ENCODE data around the gene PNPLA3. TPM values are rescaled to one million over a fixed set of nuclear protein-coding genes. Genes with fewer than 3 reads are reported as not detected.

Gene PNPLA3
- under 1 TPM; 0.31 to 0.50 TPM for total RNA-seq

- peak; percentile 87 for DNase-seq
- Mint-ChIP-seq H3K27me3 (peaks cover 18% of the 10 kb centered on the region), H3K4me3 (peak within 1 kb of the TSS; percentile 63), H3K36me3 (no peaks in the 10 kb centered on the region), H3K27ac (no peak within 1 kb of the TSS), H3K9me3 (no peaks in the 10 kb centered on the region), H3K4me1 (ENCODE audit: low read depth) (peaks cover 4% of the 10 kb centered on the region)
- ChIA-PET POLR2A (no interaction called here), CTCF (interaction anchor here (1.8 kb wide), 1 partner anchor 22 kb away, joined by 7 read pairs; no protein-coding TSS in a partner anchor)
- intact Hi-C loops (cut with micrococcal nuclease): no loop called here
Observed at GRCh38 chr22:43923631-43924464, at the start of gene PNPLA3. PNPLA3 (plus strand) TSS chr22:43923805; CDS start chr22:43923912, 107 bp downstream.

DNA sequence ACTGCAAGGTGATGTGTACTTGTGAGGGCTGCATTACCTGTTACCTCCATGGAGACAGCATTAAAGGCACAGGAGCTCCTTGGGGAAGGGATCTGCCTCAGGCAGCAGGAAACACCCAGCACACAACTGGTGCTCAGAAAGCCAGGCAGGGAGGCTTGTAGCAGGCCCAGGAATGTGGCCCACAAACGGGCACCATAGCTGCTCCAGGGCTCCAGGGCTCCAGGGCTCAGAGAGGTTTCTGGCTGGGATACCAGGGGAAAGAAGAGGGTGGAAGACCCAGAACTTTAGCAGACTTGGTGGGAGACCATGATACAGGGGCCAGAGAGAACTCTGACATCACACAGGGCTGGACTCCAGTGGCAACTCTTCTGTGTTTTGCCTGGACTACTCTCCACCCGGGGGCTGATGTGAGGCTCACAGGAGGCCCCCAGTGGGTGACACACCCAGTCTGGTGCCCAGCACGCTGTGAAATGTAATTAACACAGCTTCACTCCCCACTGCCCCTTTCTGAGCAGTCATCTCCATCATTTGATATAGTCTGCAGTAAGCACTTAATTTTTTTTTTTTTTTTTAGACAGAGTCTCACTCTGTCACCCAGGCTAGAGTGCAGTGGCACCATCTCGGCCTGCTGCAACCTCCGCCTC is 46.6 kb upstream of the PNPLA3 start:
- ChIA-PET POLR2A (no interaction called here), CTCF (interaction anchor here (2.0 kb wide), 1 partner anchor 8 kb away, joined by 8 read pairs; no protein-coding TSS in a partner anchor)
- no peaks in the 10 kb centered on the region for H3K9me3 Mint-ChIP-seq
- H3K27ac Mint-ChIP-seq: no peak overlapping the region
- no peak overlapping the region for H3K4me3 Mint-ChIP-seq
- H3K36me3 Mint-ChIP-seq: no peaks in the 10 kb centered on the region
- intact Hi-C loops (cut with micrococcal nuclease): no loop called here
- H3K27me3 Mint-ChIP-seq: peaks cover 27% of the 10 kb centered on the region
- no peak for DNase-seq
- no peaks in the 10 kb centered on the region for H3K4me1 Mint-ChIP-seq (ENCODE audit: low read depth)

DNA sequence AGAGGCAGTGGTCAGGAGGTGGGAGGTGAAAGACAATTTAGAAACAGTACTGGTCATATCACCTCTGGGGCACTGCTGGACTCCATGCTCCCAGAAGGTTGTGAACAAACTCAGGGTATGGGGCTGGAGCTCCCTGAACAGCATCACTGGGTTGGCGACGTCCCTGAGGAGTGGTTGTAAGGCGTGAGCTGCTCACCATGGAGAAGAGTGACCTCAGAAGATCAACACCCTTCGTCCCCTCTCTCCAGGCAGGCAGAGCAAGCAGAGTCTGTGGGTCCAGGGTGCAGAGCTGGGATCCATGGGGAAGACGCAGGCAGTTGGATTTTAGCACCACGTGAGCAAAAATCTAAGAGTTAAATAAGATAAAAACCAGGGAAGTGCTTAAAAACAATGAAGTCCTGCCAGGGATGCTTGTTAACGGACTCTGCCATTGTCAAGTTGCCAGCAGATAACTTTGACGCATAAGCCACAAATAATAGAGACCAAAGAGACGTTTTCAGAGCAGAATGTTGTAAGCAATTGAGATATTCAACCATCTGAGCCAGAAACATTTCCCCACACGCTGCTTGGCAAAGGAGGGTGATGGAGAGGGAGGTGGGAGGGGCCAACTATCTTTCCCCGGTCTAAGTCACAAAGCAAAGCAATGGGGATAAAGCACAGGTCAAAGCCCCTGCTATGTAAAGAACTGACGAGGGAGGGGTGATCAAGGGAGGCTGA is 45.4 kb upstream of the PNPLA3 start:
- H3K36me3 Mint-ChIP-seq: no peaks in the 10 kb centered on the region
- H3K4me3 Mint-ChIP-seq: no peak overlapping the region
- H3K27me3 Mint-ChIP-seq: peaks cover 31% of the 10 kb centered on the region
- intact Hi-C loops (cut with micrococcal nuclease): no loop called here
- no peak for DNase-seq
- POLR2A ChIA-PET: no interaction called here
- CTCF ChIA-PET: no interaction called here
- H3K4me1 Mint-ChIP-seq (ENCODE audit: low read depth): no peaks in the 10 kb centered on the region
- no peak overlapping the region for H3K27ac Mint-ChIP-seq
- no peaks in the 10 kb centered on the region for H3K9me3 Mint-ChIP-seq

DNA sequence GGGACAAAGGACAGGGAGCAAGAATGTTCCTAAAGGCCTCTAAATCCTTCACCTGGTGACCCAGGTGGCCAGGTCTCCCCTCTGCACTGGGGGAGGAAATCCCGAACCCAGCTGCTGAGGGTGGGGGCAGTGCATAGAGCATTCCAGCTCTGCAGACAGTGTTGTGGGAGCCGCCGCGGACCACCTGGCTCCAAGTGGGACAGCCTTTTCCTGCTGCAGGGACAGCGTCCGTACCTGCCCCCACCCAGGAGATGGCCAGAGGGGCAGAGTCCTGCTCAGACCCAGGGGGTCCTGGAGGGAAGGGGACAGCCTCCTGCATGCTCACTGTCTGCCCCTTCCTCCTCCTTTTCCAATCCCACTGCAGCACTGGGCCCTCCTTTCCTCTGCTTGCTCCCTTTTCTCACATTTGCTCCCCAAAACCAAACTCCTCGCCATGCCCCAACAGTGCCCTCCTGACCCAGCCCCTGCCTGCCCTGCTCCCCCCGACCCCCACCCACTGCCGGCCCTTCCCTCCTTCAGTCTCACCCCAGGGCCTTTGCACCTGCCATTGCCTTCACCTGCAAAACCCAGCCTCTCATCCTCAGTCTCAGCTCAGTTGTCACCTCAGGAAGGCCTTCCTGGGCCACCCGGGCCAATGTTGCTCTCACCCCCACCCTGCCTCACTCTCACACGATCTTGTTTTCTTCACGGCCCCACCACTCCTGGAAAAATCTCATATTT is 44.6 kb upstream of the PNPLA3 start:
- ChIA-PET CTCF (interaction anchor here (0.7 kb wide), 1 partner anchor 67 kb away, joined by 3 read pairs; no protein-coding TSS in a partner anchor), POLR2A (no interaction called here)
- Mint-ChIP-seq H3K4me3 (no peak overlapping the region), H3K4me1 (ENCODE audit: low read depth) (no peaks in the 10 kb centered on the region), H3K27ac (no peak overlapping the region), H3K36me3 (no peaks in the 10 kb centered on the region), H3K9me3 (no peaks in the 10 kb centered on the region), H3K27me3 (peaks cover 26% of the 10 kb centered on the region)
- intact Hi-C loops (cut with micrococcal nuclease): no loop called here
- no peak for DNase-seq

- intact Hi-C loops (cut with micrococcal nuclease): no loop called here
- no peaks in the 10 kb centered on the region for H3K36me3 Mint-ChIP-seq
- no peak for DNase-seq
- peaks cover 23% of the 10 kb centered on the region for H3K27me3 Mint-ChIP-seq
- H3K9me3 Mint-ChIP-seq: no peaks in the 10 kb centered on the region
- H3K27ac Mint-ChIP-seq: no peak overlapping the region
- CTCF ChIA-PET: no interaction called here
- POLR2A ChIA-PET: no interaction called here
- H3K4me1 Mint-ChIP-seq (ENCODE audit: low read depth): no peaks in the 10 kb centered on the region
- no peak overlapping the region for H3K4me3 Mint-ChIP-seq
Observed at GRCh38 chr22:43879901-43880540, 43.6 kb upstream of the PNPLA3 start.

DNA sequence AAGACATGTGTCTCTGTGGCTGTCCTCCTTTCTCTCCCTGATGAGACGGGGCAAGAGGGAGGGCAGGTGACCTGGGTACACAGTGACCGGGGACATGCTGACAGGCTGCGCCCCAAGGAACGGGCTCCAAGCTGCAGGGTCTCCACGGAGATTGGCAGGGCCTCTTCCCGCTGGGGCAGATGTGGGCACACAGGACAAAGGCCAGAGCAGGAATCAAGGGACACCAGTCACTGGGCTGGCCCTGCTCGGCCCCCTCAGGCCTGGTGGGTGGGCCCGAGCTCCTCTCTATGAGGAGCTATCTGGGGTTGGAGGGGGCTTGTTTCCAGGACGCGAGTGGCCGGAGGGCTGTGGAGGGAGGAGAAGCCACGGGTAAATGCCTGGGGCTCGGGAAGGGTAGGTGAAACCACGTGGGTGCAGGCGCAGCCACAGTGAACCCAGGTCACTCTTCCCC is 43.0 kb upstream of the PNPLA3 start:
- intact Hi-C loops (cut with micrococcal nuclease): no loop called here
- H3K9me3 Mint-ChIP-seq: no peaks in the 10 kb centered on the region
- H3K27me3 Mint-ChIP-seq: peaks cover 23% of the 10 kb centered on the region
- no peak overlapping the region for H3K27ac Mint-ChIP-seq
- no peak for DNase-seq
- H3K4me3 Mint-ChIP-seq: no peak overlapping the region
- H3K4me1 Mint-ChIP-seq (ENCODE audit: low read depth): no peaks in the 10 kb centered on the region
- ChIA-PET CTCF (no interaction called here), POLR2A (no interaction called here)
- no peaks in the 10 kb centered on the region for H3K36me3 Mint-ChIP-seq

DNA sequence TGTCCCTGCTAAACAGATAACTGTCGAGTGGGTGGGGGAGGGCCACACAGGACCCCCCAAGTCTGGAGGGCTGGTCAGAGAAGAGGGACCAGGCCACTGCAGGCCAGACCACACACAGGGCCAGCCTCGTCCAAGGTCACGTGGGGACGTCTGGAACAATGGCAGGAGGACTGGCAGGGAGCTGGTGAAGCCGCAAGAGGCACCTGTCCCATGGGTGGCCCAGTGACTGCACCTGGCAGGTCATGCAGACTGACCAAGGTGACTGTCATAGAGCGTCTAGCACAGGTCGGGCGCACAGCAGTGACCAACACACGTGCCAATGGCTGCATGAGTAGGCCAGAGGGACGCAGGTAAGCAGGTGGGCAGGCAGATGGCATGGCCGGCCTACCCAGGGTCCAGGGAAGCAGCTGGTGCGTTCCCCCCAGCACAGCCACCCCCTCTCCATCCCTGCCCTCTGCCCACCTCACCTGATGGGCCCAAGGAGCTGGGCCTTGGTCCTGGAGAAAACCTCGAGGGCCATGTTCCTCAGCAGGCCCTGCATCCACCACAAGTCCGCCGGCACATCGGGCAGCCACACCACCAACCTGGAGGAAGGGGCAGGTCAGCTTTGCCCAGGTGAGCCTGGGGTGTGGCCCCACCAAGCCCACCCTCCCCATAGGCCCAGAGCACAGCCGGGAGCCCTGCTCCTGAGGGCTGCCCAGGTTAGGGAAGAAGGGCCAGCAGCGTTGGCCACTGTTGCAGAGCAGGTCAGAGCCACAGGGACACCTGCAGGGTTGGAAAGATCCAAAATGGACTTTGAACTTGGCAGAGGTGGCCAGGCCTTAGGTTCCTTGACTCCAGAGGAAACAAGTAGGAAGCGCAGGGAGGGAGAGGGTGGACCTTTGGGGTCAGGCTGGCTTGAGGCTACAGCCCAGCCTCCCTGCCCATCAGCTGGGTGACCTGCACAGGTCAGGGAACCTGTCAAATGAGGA is 42.2 kb upstream of the PNPLA3 start:
- intact Hi-C loops (cut with micrococcal nuclease): no loop called here
- CTCF ChIA-PET: interaction anchor here (2.3 kb wide), 1 partner anchor 64 kb away, joined by 39 read pairs; no protein-coding TSS in a partner anchor
- peaks cover 25% of the 10 kb centered on the region for H3K27me3 Mint-ChIP-seq
- no peaks in the 10 kb centered on the region for H3K9me3 Mint-ChIP-seq
- H3K36me3 Mint-ChIP-seq: no peaks in the 10 kb centered on the region
- H3K4me1 Mint-ChIP-seq (ENCODE audit: low read depth): no peaks in the 10 kb centered on the region
- H3K4me3 Mint-ChIP-seq: no peak overlapping the region
- H3K27ac Mint-ChIP-seq: no peak overlapping the region
- no peak for DNase-seq
- POLR2A ChIA-PET: no interaction called here

DNA sequence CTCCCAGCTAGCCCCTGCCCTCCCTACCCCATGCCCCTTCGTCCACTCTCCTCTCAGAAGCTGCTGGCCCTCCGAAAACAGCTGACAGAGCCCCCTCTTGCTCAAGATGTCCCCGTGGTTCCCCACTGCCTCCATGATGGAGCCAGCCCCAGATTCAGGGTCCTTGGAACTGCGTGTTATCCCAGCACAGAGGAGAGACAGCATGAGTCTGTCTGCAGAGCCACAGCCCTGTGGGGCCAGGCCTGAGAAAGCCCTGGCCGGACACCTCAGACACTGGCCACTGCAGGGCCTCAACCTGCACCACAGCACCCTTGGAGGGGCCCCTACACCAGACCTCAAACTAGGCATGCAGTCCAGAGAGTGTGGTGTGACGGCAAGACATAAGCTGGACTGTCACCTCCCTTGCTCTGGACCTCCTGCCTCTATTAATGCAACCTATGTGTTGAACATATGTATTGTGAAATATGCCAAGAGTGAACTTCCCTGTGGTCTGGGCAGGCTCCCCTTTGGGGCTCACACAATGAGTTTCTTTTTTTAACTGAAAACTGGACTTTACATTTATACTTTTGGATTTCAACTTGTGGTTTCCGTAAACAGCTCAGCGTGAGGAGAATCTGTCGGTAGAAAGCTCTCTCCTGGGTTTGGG is 41.4 kb upstream of the PNPLA3 start:
- Mint-ChIP-seq H3K9me3 (no peaks in the 10 kb centered on the region), H3K27me3 (peaks cover 28% of the 10 kb centered on the region), H3K4me3 (no peak overlapping the region), H3K36me3 (no peaks in the 10 kb centered on the region), H3K4me1 (ENCODE audit: low read depth) (no peaks in the 10 kb centered on the region), H3K27ac (no peak overlapping the region)
- intact Hi-C loops (cut with micrococcal nuclease): no loop called here
- ChIA-PET POLR2A (no interaction called here), CTCF (interaction anchor here (0.8 to 2.3 kb wide), 15 partner anchors 15 to 745 kb away, joined by 3 to 39 read pairs (median 4); partner anchors contain the start of gene SULT4A1)
- DNase-seq: no peak

- Mint-ChIP-seq H3K4me3 (no peak overlapping the region), H3K4me1 (ENCODE audit: low read depth) (no peaks in the 10 kb centered on the region), H3K9me3 (no peaks in the 10 kb centered on the region), H3K27me3 (peaks cover 29% of the 10 kb centered on the region), H3K27ac (no peak overlapping the region), H3K36me3 (no peaks in the 10 kb centered on the region)
- peak; percentile 64 for DNase-seq
- POLR2A ChIA-PET: no interaction called here
- CTCF ChIA-PET: interaction anchor here (0.6 to 2.3 kb wide), 23 partner anchors 11 to 744 kb away, joined by 3 to 39 read pairs (median 3); partner anchors contain the start of gene SULT4A1
- intact Hi-C loops (cut with micrococcal nuclease): loop anchor here (1.0 kb wide), 1 partner anchor 63 kb away; no protein-coding TSS in a partner anchor
Observed at GRCh38 chr22:43883012-43883661, 40.5 kb upstream of the PNPLA3 start.
